ENCODE data around the gene ATP4A. TPM values are rescaled to one million over a fixed set of nuclear protein-coding genes. Genes with fewer than 3 reads are reported as not detected.
"Not testable (repeated sequence)": the region's sequence is repeated elsewhere in the genome, so short reads cannot be mapped to it uniquely, and the experiment has no call there.

ATP4A gene
- 0.55 TPM for polyA plus RNA-seq (2012; ENCODE audit: low read depth, missing spikeins)

DNA sequence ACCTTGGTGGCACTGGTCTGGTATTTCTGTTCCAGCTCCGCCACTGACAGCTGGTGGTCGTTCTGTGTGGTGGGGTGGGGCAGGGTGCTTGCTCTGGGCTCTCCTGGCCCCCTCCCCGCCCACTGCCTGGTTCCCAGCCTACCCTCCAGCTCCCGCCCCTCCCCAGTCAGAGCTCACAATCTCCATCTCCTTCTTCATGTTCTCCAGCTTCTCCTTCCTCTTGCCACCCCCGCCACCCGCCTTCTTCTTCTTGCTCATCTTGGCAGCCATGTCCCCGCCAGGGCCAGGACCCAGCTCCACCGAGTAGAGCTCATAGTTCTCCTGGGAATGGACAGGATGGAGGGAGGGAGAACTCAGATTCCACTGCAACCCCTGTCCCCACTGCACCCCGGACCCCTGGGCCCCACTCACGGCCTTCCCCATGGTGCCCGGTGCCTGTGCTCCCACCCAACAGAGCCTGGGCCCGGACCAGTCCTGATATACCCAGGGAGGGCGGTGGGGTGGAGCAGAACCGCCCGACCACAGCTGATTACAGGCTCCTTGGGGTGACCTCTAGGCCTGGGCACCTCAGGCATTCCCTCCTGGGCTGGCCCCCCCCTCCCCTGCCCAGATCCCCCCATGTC lies at the start of gene ATP4A:
Gene ATP4A (minus strand): TSS at position 452 of the 623 bp plus-strand sequence. CDS start 29 bp downstream, at position 423.
- FAIRE-seq, result no peak
- no peak for TF ChIP-seq POLR2AphosphoS5 (IDR thresholded peaks at IDR 0.05; ENCODE audit: low read depth, low read length)
- no peak for TF ChIP-seq POU2F2 (IDR thresholded peaks at IDR 0.05; ENCODE audit: low read depth, low read length)
- no peak for TF ChIP-seq TAF1 (IDR thresholded peaks at IDR 0.05; ENCODE audit: low read depth, low read length)
- TF ChIP-seq PAX5 (IDR thresholded peaks at IDR 0.05; ENCODE audit: insufficient read depth, low read length, severe bottlenecking), result no peak
- TF ChIP-seq POLR2A (IDR thresholded peaks at IDR 0.05; ENCODE audit: low read depth, low read length), result no peak
- TF ChIP-seq SPI1 (IDR thresholded peaks at IDR 0.05; ENCODE audit: low read depth, low read length), result no peak
- DNase-seq (ENCODE audit: insufficient read length, low spot score), result no peak

- DNase-seq (ENCODE audit: insufficient read length, low spot score) (peak; percentile 94), FAIRE-seq (peak; percentile 98)
- TF ChIP-seq PAX5 (IDR thresholded peaks at IDR 0.05; ENCODE audit: insufficient read depth, low read length, severe bottlenecking) (peak; percentile 8), POLR2AphosphoS5 (IDR thresholded peaks at IDR 0.05; ENCODE audit: low read depth, low read length) (peak; percentile 69), POU2F2 (IDR thresholded peaks at IDR 0.05; ENCODE audit: low read depth, low read length) (no peak; the same call in 1 of the 2 replicates), POLR2A (IDR thresholded peaks at IDR 0.05; ENCODE audit: low read depth, low read length) (peak; percentile 65), SPI1 (IDR thresholded peaks at IDR 0.05; ENCODE audit: low read depth, low read length) (no peak), TAF1 (IDR thresholded peaks at IDR 0.05; ENCODE audit: low read depth, low read length) (peak; percentile 72; the same call in 1 of the 2 replicates)
Observed at GRCh38 chr19:35612559-35613321, 49.3 kb upstream of the ATP4A start, which contains the start of gene HAUS5. HAUS5 (plus strand) TSS chr19:35612735; CDS start chr19:35612795, 60 bp downstream.

DNA sequence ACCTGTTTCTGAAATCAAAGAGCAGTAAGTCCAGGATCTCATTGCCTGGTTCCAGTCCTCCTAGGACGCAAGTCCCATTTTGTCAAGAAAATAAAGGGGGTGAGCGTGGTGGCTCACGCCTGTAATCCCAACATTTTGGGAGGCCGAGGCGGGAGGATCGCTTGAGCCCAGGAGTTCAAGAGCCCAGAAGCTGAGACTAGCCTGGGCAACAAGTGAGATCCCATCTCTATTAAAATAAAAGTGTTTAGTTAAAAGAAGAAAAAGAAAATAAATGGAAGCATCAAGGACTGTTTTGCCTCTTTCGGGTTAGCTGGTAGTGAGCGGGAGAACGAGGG lies 48.7 kb upstream of the ATP4A start:
- no peak for DNase-seq (ENCODE audit: insufficient read length, low spot score)
- TF ChIP-seq SPI1 (IDR thresholded peaks at IDR 0.05; ENCODE audit: low read depth, low read length) (no peak), POLR2A (IDR thresholded peaks at IDR 0.05; ENCODE audit: low read depth, low read length) (no peak), POU2F2 (IDR thresholded peaks at IDR 0.05; ENCODE audit: low read depth, low read length) (no peak), POLR2AphosphoS5 (IDR thresholded peaks at IDR 0.05; ENCODE audit: low read depth, low read length) (no peak), PAX5 (IDR thresholded peaks at IDR 0.05; ENCODE audit: insufficient read depth, low read length, severe bottlenecking) (no peak), TAF1 (IDR thresholded peaks at IDR 0.05; ENCODE audit: low read depth, low read length) (no peak)
- no peak for FAIRE-seq

DNA sequence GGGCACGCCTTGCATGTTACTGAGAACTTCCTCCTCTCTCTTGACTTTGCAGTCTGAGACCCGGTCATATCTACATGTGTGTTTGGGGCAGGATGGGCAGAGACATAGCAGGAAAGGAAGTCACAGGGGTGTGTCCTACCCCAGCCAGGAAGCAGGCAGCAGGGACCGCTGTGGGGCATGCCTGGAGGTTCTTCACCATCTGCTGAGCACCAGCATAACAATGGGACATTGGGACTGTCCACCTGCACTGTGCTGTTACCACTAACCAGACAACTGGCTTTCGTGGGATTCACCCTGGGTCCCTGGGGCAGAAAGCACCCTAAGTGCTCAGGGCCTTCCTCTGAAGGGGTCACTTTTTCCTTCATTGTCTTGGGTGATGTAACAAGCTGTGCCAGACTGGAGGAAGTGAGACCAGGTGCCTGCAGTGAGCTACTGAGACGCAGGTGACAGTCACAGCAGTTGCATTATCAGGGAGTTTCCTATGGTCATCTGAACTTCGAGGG lies 46.4 kb upstream of the ATP4A start:
- DNase-seq (ENCODE audit: insufficient read length, low spot score), result no peak
- peak; percentile 49; the same call in 1 of the 2 replicates for TF ChIP-seq POLR2AphosphoS5 (IDR thresholded peaks at IDR 0.05; ENCODE audit: low read depth, low read length)
- no peak for TF ChIP-seq TAF1 (IDR thresholded peaks at IDR 0.05; ENCODE audit: low read depth, low read length)
- peak; percentile 75 for TF ChIP-seq SPI1 (IDR thresholded peaks at IDR 0.05; ENCODE audit: low read depth, low read length)
- TF ChIP-seq POLR2A (IDR thresholded peaks at IDR 0.05; ENCODE audit: low read depth, low read length), result peak; percentile 62; the same call in 1 of the 2 replicates
- no peak for TF ChIP-seq PAX5 (IDR thresholded peaks at IDR 0.05; ENCODE audit: insufficient read depth, low read length, severe bottlenecking)
- 0 out of 2 replicates have a peak, but pooled peaks have one; percentile 10 for TF ChIP-seq POU2F2 (IDR thresholded peaks at IDR 0.05; ENCODE audit: low read depth, low read length)
- peak; percentile 86 for FAIRE-seq

DNA sequence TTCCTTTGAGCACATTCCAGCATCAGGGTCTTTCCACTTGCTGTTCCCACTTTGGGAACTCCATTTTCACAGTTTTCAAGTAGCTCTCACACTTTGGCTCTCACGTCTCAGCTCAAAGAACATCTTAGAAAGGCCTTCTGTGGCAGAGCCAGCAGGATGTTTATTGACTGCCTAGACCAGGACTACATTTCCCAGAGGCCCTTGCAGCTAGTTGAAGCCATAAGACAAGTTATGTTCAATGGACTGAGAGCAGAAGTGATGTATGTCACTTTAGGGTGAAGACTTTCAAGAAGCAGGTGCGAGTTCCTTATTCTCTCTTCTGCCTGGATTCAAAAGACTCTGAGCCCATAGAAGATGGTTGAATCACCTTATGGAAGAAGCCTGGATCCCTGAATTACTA lies 44.8 kb upstream of the ATP4A start:
- no peak for TF ChIP-seq POLR2AphosphoS5 (IDR thresholded peaks at IDR 0.05; ENCODE audit: low read depth, low read length)
- 0 out of 2 replicates have a peak, but pooled peaks have one; percentile 31 for TF ChIP-seq SPI1 (IDR thresholded peaks at IDR 0.05; ENCODE audit: low read depth, low read length)
- FAIRE-seq (peak; percentile 71), DNase-seq (ENCODE audit: insufficient read length, low spot score) (no peak)

- FAIRE-seq, result no peak
- DNase-seq (ENCODE audit: insufficient read length, low spot score), result no peak
- TF ChIP-seq POLR2AphosphoS5 (IDR thresholded peaks at IDR 0.05; ENCODE audit: low read depth, low read length), result no peak
- no peak for TF ChIP-seq PAX5 (IDR thresholded peaks at IDR 0.05; ENCODE audit: insufficient read depth, low read length, severe bottlenecking)
- no peak for TF ChIP-seq POLR2A (IDR thresholded peaks at IDR 0.05; ENCODE audit: low read depth, low read length)
- TF ChIP-seq SPI1 (IDR thresholded peaks at IDR 0.05; ENCODE audit: low read depth, low read length), result no peak
- no peak for TF ChIP-seq TAF1 (IDR thresholded peaks at IDR 0.05; ENCODE audit: low read depth, low read length)
- TF ChIP-seq POU2F2 (IDR thresholded peaks at IDR 0.05; ENCODE audit: low read depth, low read length), result no peak
Observed at GRCh38 chr19:35607661-35608060, 44.2 kb upstream of the ATP4A start.

DNA sequence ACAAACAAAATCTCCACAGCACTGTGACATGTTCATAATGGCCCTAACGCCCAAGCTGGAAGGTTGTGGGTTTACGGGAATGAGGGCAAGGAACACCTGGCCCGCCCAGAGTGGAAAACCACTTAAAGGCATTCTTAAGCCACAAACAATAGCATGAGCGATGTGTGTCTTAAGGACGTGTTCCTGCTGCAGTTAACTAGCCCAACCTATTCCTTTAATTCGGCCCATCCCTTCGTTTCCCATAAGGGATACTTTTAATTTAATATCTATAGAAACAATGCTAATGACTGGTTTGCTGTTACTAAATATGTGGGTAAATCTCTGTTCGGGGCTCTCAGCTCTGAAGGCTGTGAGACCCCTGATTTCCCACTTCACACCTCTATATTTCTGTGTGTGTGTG lies 43.7 kb upstream of the ATP4A start:
- FAIRE-seq; DNase-seq (ENCODE audit: insufficient read length, low spot score): not testable (repeated sequence)

DNA sequence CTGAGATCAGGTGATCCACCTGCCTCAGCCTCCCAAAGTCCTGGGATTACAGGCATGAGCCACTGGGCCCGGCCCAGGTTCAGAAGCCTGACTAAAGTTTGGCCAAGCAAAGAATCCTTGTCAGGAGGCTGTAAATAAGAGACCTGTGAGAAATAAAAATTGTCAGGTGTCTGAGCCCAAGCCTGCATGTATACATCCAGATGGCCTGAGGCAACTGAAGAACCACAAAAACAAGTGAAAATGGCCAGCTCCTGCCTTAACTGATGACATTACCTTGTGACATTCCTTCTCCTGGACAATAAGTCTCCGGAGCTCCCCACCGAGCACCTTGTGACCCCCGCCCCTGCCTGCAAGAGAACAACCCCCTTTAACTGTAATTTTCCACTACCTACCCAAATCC lies 41.0 kb upstream of the ATP4A start:
- FAIRE-seq; DNase-seq (ENCODE audit: insufficient read length, low spot score): not testable (repeated sequence)

DNA sequence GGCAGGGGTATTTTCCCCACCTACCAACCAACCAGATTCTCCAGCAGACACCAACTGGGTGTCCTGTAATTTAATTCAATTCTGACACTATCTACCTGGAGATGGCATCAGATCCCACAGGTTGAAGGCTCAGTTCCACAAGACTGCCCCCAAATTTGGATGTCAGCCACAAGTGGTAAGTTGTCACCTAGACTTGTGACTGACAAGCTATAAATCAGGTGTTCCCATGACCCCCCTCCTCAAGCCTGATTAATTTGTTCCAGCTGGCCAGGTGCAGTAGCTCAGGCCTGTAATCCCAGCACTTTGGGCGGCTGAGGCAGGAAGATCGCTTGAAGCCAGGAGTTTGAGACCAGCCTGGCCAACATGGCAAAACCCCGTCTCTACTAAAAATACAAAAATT lies 38.5 kb upstream of the ATP4A start:
- DNase-seq (ENCODE audit: insufficient read length, low spot score), result no peak
- no peak for TF ChIP-seq SPI1 (IDR thresholded peaks at IDR 0.05; ENCODE audit: low read depth, low read length)
- TF ChIP-seq POLR2A (IDR thresholded peaks at IDR 0.05; ENCODE audit: low read depth, low read length), result no peak
- TF ChIP-seq TAF1 (IDR thresholded peaks at IDR 0.05; ENCODE audit: low read depth, low read length), result no peak
- no peak for TF ChIP-seq POU2F2 (IDR thresholded peaks at IDR 0.05; ENCODE audit: low read depth, low read length)
- no peak for TF ChIP-seq PAX5 (IDR thresholded peaks at IDR 0.05; ENCODE audit: insufficient read depth, low read length, severe bottlenecking)
- FAIRE-seq, result no peak
